ENCODE data around the gene FASTK. TPM values are rescaled to one million over a fixed set of nuclear protein-coding genes. Genes with fewer than 3 reads are reported as not detected.

Gene FASTK
- total RNA-seq, 1 donor: 86.0 TPM

- DNase-seq (ENCODE audit: low read depth): no peak
- TF ChIP-seq CTCF (IDR thresholded peaks at IDR 0.05; ENCODE audit: insufficient read depth, low read length): no peak
- no peak overlapping the region for H3K4me3 ChIP-seq (ENCODE audit: low read depth, low read length)
Observed at GRCh38 chr7:151114151-151115090, 33.8 kb upstream of the FASTK start.

GRCh38 chr7:151113344-151114150, 32.9 kb upstream of the FASTK start:
- no peak for TF ChIP-seq CTCF (IDR thresholded peaks at IDR 0.05; ENCODE audit: insufficient read depth, low read length)
- peak; percentile 80 for DNase-seq (ENCODE audit: low read depth)
- H3K4me3 ChIP-seq (ENCODE audit: low read depth, low read length): no peak overlapping the region

- peak; percentile 90 for TF ChIP-seq CTCF (IDR thresholded peaks at IDR 0.05; ENCODE audit: insufficient read depth, low read length)
- no peak overlapping the region for H3K4me3 ChIP-seq (ENCODE audit: low read depth, low read length)
- peak; percentile 72 for DNase-seq (ENCODE audit: low read depth)
Observed at GRCh38 chr7:151110941-151111645, 30.5 kb upstream of the FASTK start.

GRCh38 chr7:151110236-151110940, 29.8 kb upstream of the FASTK start:
- no peak for TF ChIP-seq CTCF (IDR thresholded peaks at IDR 0.05; ENCODE audit: insufficient read depth, low read length)
- no peak overlapping the region for H3K4me3 ChIP-seq (ENCODE audit: low read depth, low read length)
- no peak for DNase-seq (ENCODE audit: low read depth)

- H3K4me3 ChIP-seq (ENCODE audit: low read depth, low read length): no peak overlapping the region
- no peak for TF ChIP-seq CTCF (IDR thresholded peaks at IDR 0.05; ENCODE audit: insufficient read depth, low read length)
- DNase-seq (ENCODE audit: low read depth): peak; percentile 73
Observed at GRCh38 chr7:151109094-151110048, 28.8 kb upstream of the FASTK start.

All from fibroblast of the aortic adventitia (primary cell).